Stimulated activated CD4-positive, alpha-beta T cell treated with anti-CD3 and anti-CD28 coated beads, Interleukin-12 subunit alpha, Interleukin-12 subunit beta, amount 100 ng/mL, for 48 hours (primary cell): ENCODE data around the gene TEX261.

Experiments used
- DNase-seq, 3 donors: peaks; one replicate each; pipeline ENCODE4 v3.0.0-alpha.2; 2020; ENCODE audit warnings: low read depth in 2 of 3, low spot score in 1 of 3

The TEX261 gene

GRCh38 chr2:70959851-70960832 is 34.5 kb downstream of the TEX261 start:
- no peak for DNase-seq

- no peak for DNase-seq
These were observed 35.4 kb downstream of the TEX261 start for GRCh38 chr2:70959271-70959761.

GRCh38 chr2:70958759-70959158 is 35.9 kb downstream of the TEX261 start:
- no peak for DNase-seq

- DNase-seq: no peak
These were observed 36.9 kb downstream of the TEX261 start for GRCh38 chr2:70957798-70958197.

GRCh38 chr2:70956141-70956540 is 38.5 kb downstream of the TEX261 start:
- DNase-seq: no peak

GRCh38 chr2:70954886-70955285 is 39.8 kb downstream of the TEX261 start:
- no peak for DNase-seq

- no peak for DNase-seq
These were observed 45.6 kb downstream of the TEX261 start for GRCh38 chr2:70949086-70949485.

- DNase-seq: peak; percentile 55 to 84 (median 77)
These were observed 46.2 kb downstream of the TEX261 start for GRCh38 chr2:70948337-70949003.

GRCh38 chr2:70947556-70948184 is 47.0 kb downstream of the TEX261 start:
- no peak for DNase-seq

GRCh38 chr2:70946832-70947442 is 47.7 kb downstream of the TEX261 start:
- peak in 2 of 3 donors; percentile 42 to 48 for DNase-seq

- no peak for DNase-seq
These were observed 50.5 kb downstream of the TEX261 start for GRCh38 chr2:70944111-70944690.

- DNase-seq: no peak
These were observed 51.3 kb downstream of the TEX261 start for GRCh38 chr2:70943205-70943871.

GRCh38 chr2:70942396-70943204 is 52.1 kb downstream of the TEX261 start:
- DNase-seq: no peak

- DNase-seq: no peak
These were observed 53.0 kb downstream of the TEX261 start for GRCh38 chr2:70941701-70942100.

- no peak for DNase-seq
These were observed 53.5 kb downstream of the TEX261 start for GRCh38 chr2:70941186-70941585.

- no peak for DNase-seq
These were observed 54.7 kb downstream of the TEX261 start for GRCh38 chr2:70939839-70940580.

- no peak for DNase-seq
These were observed 55.5 kb downstream of the TEX261 start for GRCh38 chr2:70939001-70939838.

- no peak for DNase-seq
These were observed 56.1 kb downstream of the TEX261 start for GRCh38 chr2:70938586-70938950.
